Endothelial cell of umbilical vein (primary cell): ENCODE data around the gene DAG1. TPM values are rescaled to one million over a fixed set of nuclear protein-coding genes. Genes with fewer than 3 reads are reported as not detected.

ENCODE experiments used
- BruUV-seq: library from RNA; stranded (reverse); fragments of 400-500 nt; replicated peaks from 2 replicates; lab custom pipeline; 2021; lab: Mats Ljungman, UMichigan
- CTCF ChIA-PET: fragments of 300-600, 350-600 bp; sonication (Branson Sonifier 250); formaldehyde crosslinking; loops from one replicate; lab custom pipeline; 2021; ENCODE audit warnings: antibody characterized with exemption, inconsistent platforms; lab: Charles Lee
- POLR2A ChIA-PET: fragments of 300-600, 350-600 bp; sonication (Branson Sonifier 250); formaldehyde crosslinking; loops from one replicate; lab custom pipeline; 2021; ENCODE audit warnings: antibody characterized with exemption, inconsistent platforms; lab: Charles Lee
- DNase-seq: peaks from one replicate; pipeline ENCODE4 v3.0.0-alpha.2; 2011; ENCODE audit warnings: low read depth, low spot score
- FAIRE-seq: peaks from 2 replicates; lab custom pipeline; 2011; peaks lifted over from hg19 to GRCh38; lab: Jason Lieb, UNC
- H2AFZ ChIP-seq: 2 replicates; pipeline ENCODE4 v1.6.0; 2012; ENCODE audit warnings: low read depth, low read length, control low read depth, inconsistent platforms
- H3K27ac ChIP-seq: 2 replicates; pipeline ENCODE4 v1.5.1; 2011; ENCODE audit warnings: low read depth, mild to moderate bottlenecking, control low read depth, low read length, moderate library complexity; ENCODE audit not compliant: insufficient read depth
- H3K27me3 ChIP-seq, 2 experiments: 2 replicates each; pipeline versions ENCODE4 v1.6.0 to v1.6.1; 2011; ENCODE audit warnings: low read length in 2 of 2, mixed read lengths in 1 of 2; ENCODE audit not compliant: control insufficient read depth in 2 of 2, insufficient read depth in 2 of 2
- H3K36me3 ChIP-seq, 2 experiments: 2 replicates in 1 of 2; 3 replicates in 1 of 2; pipeline ENCODE4 v1.5.1; 2011; ENCODE audit warnings: low read length in 2 of 2, mild to moderate bottlenecking in 1 of 2, moderate library complexity in 1 of 2; ENCODE audit not compliant: control insufficient read depth in 2 of 2, insufficient read depth in 2 of 2; ENCODE audit errors: extremely low read depth in 1 of 2
- H3K4me1 ChIP-seq: 3 replicates; pipeline ENCODE4 v1.5.1; 2011; ENCODE audit warnings: mild to moderate bottlenecking, low read length; ENCODE audit not compliant: control insufficient read depth, insufficient read depth; ENCODE audit errors: extremely low read depth
- H3K4me2 ChIP-seq: 2 replicates; pipeline ENCODE4 v1.6.1; 2011; ENCODE audit warnings: low read length, control low read depth, mixed read lengths; ENCODE audit not compliant: insufficient read depth
- H3K4me3 ChIP-seq, 3 experiments: fragments of 200-600 bp in 1 of 3; sonication (generic), shearing (Covaris generic) in 1 of 3; replicated peaks in 1 of 3; 2 replicates each; pipeline ENCODE4 v1.5.1; 2011 to 2016; ENCODE audit warnings: control low read depth in 3 of 3, low read length in 3 of 3, mild to moderate bottlenecking in 2 of 3, inconsistent platforms in 1 of 3, low read depth in 1 of 3, moderate library complexity in 1 of 3; ENCODE audit not compliant: insufficient read depth in 1 of 3
- H3K79me2 ChIP-seq: 2 replicates; pipeline ENCODE4 v1.6.0; 2012; ENCODE audit warnings: low read length, inconsistent platforms; ENCODE audit not compliant: control insufficient read depth, insufficient read depth
- H3K9ac ChIP-seq: replicated peaks from 2 replicates; pipeline ENCODE3; 2011; ENCODE audit warnings: low read length, control low read depth; ENCODE audit not compliant: insufficient read depth; ENCODE audit errors: extremely low read depth
- H3K9me1 ChIP-seq: replicated peaks from 3 replicates; pipeline ENCODE4 v1.6.0; 2011; ENCODE audit warnings: mild to moderate bottlenecking, low read length; ENCODE audit not compliant: control insufficient read depth, insufficient read depth; ENCODE audit errors: extremely low read depth
- H3K9me3 ChIP-seq: replicated peaks from 2 replicates; pipeline ENCODE4 v1.5.1; 2012; ENCODE audit warnings: low read length, inconsistent platforms; ENCODE audit not compliant: control insufficient read depth, insufficient read depth
- H4K20me1 ChIP-seq: replicated peaks from 2 replicates; pipeline ENCODE3; 2011; ENCODE audit warnings: mild to moderate bottlenecking, low read length; ENCODE audit not compliant: control insufficient read depth, insufficient read depth; ENCODE audit errors: extremely low read depth
- CTCF ChIP-seq, 2 donors: IDR thresholded peaks; 1 replicate in 1 of 2; 2 replicates in 1 of 2; pipeline ENCODE4 v1.5.1; 2011; ENCODE audit warnings: low read length in 2 of 2, mild to moderate bottlenecking in 2 of 2, moderate library complexity in 2 of 2, control low read depth in 1 of 2, inconsistent platforms in 1 of 2, low read depth in 1 of 2; ENCODE audit not compliant: insufficient read depth in 1 of 2; ENCODE audit errors: extremely low read depth in 1 of 2
- GATA2 ChIP-seq: IDR thresholded peaks from 2 replicates; pipeline ENCODE4 v1.7.0; 2011; ENCODE audit warnings: low read depth, mild to moderate bottlenecking, moderate library complexity, mixed read lengths, low read length; ENCODE audit not compliant: insufficient read length, insufficient read depth
- MYC ChIP-seq: IDR thresholded peaks from one replicate; pipeline ENCODE4 v1.6.1; 2011; ENCODE audit warnings: mild to moderate bottlenecking, low read depth, low read length
- dilution Hi-C: fragments of 300-500 bp; cut with MboI; formaldehyde crosslinking; loops from one replicate; pipeline ENCODE4 v1.15.0; 2019; ENCODE audit warnings: low sequenced_read_pairs; ENCODE audit not compliant: extremely low pct_ligation_motif_present
- intact Hi-C: fragments of 100-400 bp; cut with micrococcal nuclease; formaldehyde crosslinking; loops from one replicate; pipeline ENCODE4 v1.10.0; 2022
- polyA plus RNA-seq, 4 experiments: library from polyadenylated mRNA; depleted of rRNA in 3 of 4; stranded (reverse) in 3 of 4; unstranded in 1 of 4; fragments of >200 nt; gene quantifications; 2 replicates each; pipeline versions ENCODE4 v1.2.1 to v1.2.3, GENCODE V29; 2011 to 2012; ENCODE audit warnings: missing spikeins in 1 of 4
- total RNA-seq: library from RNA; stranded (reverse); gene quantifications from 2 replicates; pipeline ENCODE4 v1.2.3, GENCODE V29; 2021

Gene DAG1
- total and polyA plus RNA-seq, 2 donors (not counting 3 experiments of a cell fraction or from before 2014, with no cell fraction given) = 59.6 to 97.5 TPM

- no peaks in the 10 kb centered on the region for H3K79me2 ChIP-seq
- CTCF ChIA-PET = interaction anchor here (1.8 to 3.0 kb wide), 2 partner anchors 14 to 117 kb away, joined by 14 to 36 read pairs; no protein-coding TSS in a partner anchor
- intact Hi-C loops = loop anchor here (1.0 to 5.0 kb wide), 2 partner anchors 14 to 233 kb away; partner anchors contain the start of gene IP6K1
- H3K4me2 ChIP-seq = peak within 1 kb of the TSS; percentile 61
- H3K4me3 ChIP-seq = peak within 1 kb of the TSS; percentile 39 to 65 (median 51)
- no peak within 1 kb of the TSS for H3K27ac ChIP-seq
- H3K9me3 ChIP-seq = no peaks in the 10 kb centered on the region
- H3K27me3 ChIP-seq = peaks cover 14 to 18% of the 10 kb centered on the region in 2 experiments
- H3K9ac ChIP-seq = peak within 1 kb of the TSS; percentile 32
- TF ChIP-seq CTCF (IDR thresholded peaks at IDR 0.05; ENCODE audit: extremely low read depth in 1 of 2, insufficient read depth in 1 of 2, low read depth in 1 of 2, low read length in 2 of 2) (no peak), GATA2 (no peak), MYC (no peak)
- H3K4me1 ChIP-seq = peaks cover 6% of the 10 kb centered on the region
- dilution Hi-C loops = no loop called here
- peak; percentile 88 for FAIRE-seq
- H2AFZ ChIP-seq = peak within 1 kb of the TSS; percentile 97
- H3K36me3 ChIP-seq = no peaks in the 10 kb centered on the region
- H3K9me1 ChIP-seq = no peaks in the 10 kb centered on the region
- no TSS peak for BruUV-seq
- POLR2A ChIA-PET = interaction anchor here (1.1 kb wide), 1 partner anchor 14 kb away, joined by 3 read pairs; no protein-coding TSS in a partner anchor
- no peaks in the 10 kb centered on the region for H4K20me1 ChIP-seq
- peak; percentile 92 for DNase-seq
Observed at GRCh38 chr3:49553692-49554632, 83.9 kb downstream of the DAG1 start, which contains the start of gene BSN. Gene BSN (plus strand): TSS chr3:49554477. CDS start chr3:49554603, 126 bp downstream.
